HG03575 (cell line): Measurements from ENCODE around the gene KLK14.

Source experiments
- ATAC-seq: cut with Tn5 transposase; IDR thresholded peaks from one replicate; pipeline ENCODE4 v1.9.1; 2021; ENCODE audit not compliant: unreplicated experiment, insufficient number of reproducible peaks, low FRiP score; ENCODE audit errors: extremely low read depth

Gene KLK14

DNA sequence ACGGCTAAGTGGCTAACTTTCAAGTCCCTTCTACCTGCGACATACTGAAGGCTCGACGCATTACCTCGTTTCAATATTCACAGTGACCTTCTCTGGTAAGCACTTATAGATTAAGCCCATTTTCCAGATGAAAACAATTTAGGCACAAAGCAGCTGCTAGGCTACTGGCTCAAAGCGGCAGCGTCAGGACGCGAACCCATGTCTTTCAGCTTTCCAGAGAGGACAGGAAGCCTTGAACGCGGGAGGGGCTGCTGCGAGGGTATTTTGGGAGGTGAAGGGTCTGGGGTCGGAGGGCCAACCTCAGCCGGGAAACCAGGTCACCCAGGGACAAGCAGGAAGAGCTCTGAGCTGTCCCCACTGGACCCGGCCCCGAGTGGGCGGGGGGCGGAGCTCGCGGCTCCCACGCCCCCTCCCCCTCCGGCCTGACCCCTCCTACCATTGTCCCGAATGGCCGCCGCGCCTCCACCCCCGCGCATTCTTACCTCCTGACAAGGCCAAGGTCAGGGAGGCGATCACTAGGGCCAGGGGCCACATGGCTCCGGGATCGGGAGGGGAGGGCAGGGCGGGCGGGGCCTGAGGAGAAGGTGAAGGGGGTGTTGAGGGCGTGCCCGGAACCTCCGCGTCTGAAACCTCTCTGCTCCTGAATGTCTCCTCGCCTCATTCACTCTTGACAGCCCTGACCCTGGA, 18.0 kb downstream of the KLK14 start, which contains the start of gene KLK13:
Gene KLK13, minus strand, starts transcription at position 559 of the 687 bp plus-strand sequence. Its CDS starts 25 bp downstream, at position 534.
- no peak for ATAC-seq

DNA sequence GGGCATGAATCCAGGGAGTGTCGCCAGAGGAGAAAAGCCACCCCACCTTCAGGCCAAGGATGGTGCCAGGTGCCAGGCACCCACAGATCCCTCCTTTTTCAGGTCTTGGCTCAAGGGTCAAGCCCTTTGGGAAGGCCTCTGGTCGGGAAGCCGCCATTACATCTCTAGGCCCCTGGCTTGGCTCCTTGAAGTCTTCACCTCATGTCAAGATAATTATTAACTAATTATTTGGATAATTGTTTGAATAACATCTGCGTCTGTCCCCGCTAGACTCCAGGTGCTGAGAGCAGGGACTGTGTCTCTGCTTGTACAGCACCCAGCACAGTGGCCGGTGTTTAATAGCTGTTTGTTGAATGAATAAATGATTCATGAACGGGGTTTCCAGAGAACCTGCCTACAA, 19.0 kb downstream of the KLK14 start:
- ATAC-seq = no peak

DNA sequence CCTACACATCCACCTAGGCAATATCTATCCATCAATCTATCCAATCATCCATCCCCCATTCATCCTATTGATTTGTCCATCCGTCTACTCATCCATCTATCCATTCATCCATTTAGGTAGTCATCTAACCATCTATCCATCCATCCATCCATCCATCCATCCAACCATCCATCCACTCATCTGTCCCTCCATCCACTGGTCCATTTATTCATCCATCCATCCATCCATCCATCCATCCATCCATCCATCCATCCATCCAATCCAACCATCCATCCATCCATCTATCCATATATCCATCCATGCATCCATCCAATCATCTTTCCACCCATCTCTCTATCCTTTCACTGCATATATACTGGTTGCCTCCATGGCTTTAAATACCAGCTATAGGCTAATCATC, 21.7 kb downstream of the KLK14 start:
- ATAC-seq = no peak

DNA sequence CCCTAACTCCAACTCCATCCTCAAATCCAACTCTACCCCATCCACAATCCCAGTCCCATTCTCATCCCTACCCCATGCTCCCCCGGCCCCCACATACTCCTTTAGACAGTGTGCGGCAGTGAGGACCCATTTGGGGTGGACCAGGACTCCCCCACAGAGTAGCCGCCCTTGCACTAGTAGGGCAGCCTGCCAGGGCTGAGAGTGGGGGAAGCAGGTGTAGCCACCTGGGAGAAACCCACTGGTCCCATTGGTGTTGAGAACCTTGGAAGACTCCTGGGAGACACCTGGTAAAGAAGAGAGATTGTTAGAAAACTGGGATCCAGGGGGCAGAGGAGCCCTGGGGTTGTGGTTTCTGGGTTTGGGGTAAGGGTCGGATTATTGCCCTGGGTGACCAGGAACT, 22.4 kb downstream of the KLK14 start:
- ATAC-seq = no peak

DNA sequence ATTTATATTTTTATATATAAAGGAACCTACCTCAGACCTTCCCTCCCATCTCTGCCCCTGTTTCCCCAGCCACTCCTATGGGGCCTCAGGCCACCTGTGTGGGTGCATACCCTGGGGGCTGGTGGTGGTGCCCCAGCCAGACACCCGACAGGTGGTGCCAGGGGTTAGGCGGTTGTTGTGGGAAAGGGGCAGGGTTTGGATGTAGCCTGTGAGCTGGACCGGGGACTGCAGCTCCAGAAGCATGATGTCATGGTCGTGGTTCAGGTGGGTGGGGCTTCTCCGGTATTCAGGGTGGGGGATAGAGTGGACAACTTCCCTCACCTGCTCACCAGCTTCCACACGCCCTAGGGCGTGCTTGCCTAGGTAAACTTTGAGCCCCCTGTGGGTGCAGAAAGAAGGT, 23.0 kb downstream of the KLK14 start:
- ATAC-seq = no peak

DNA sequence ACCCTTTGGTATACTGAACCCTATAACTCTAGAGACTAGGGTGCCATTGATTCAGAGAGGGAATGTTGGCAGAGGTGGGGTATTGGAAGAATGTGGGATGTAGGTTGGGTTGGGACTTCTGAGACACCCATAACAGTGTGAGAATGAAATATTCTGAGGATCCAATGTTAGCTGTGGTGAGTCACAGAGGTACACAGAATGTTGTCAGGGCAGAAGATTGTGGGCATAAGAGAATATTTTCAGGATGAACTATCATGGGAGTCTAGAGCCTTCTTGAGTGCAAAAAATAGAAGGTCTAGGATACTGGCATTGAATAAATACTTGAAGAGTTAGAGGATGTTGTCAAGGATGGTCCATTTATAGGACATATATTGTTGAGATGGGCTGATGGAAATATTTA, 26.8 kb downstream of the KLK14 start:
- ATAC-seq = no peak

DNA sequence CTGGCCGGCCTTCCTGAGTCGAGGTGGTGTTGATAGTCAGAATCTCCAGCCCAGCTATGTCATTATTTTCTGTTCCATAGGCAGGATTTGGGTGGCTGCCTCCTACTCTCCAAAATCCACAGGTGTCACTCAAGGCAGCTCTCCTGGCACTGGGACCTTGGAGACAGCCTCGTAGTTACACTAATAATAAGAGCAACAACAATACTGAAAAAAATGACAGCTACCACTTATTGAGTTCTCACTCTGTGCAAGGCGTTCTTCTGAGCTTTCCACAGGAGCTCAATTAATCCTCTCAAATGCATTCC, 35.7 kb downstream of the KLK14 start:
- ATAC-seq = no peak

DNA sequence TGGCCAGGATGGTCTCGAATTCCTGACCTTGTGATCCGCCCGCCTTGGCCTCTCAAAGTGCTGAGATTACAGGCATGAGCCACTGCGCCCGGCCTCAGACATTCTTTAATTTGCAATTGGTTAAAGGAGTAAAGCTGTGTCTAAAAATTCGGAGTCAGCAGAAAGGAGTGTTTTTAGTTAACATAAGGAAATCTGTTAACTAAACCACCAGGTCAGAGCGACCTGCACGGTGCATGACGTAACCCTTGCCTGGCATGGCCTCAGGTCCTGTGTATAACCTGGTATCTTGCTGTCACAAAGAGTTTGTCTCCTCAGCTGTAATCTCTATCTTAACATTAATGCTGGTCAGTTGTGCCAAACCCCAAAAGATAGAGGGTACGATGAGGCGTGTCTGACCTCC, 38.4 kb downstream of the KLK14 start:
- no peak for ATAC-seq

DNA sequence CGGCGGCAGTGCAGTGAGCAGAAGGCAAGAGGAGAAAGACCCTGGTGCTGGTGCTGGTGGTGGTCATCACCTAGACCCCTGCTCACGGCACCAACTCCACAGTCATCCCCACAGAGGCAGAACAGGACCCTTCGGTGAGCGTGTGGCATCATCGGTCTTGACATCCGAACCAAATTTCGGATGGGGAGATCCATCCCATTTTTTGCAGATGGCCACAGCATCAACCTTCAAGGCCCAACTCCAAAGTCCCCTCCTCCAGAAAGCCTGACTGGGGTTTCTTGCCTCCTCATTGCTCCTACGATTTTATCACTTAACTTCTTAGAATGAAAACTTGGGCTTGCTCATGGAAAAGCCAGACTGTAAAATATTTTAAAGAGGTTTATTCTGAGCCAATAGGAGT, 39.2 kb downstream of the KLK14 start:
- no peak for ATAC-seq

DNA sequence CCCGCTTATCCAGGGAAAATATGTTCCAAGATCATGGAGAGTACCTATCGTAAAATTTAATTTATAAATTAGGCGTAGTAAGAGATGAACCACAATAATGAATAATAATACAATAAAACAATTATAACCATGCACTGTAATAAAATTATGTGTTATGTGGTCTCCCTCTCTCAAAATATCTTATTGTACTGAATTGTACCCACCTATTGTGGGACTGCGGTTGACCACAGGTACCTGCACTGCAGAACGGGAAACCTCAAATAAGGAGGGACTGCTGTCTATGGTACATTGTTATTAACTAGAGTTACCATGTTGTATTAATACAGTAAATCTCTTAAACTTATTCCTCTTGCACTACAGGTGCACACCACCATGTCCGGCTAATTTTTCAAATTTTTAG, 42.5 kb downstream of the KLK14 start:
- no peak for ATAC-seq

DNA sequence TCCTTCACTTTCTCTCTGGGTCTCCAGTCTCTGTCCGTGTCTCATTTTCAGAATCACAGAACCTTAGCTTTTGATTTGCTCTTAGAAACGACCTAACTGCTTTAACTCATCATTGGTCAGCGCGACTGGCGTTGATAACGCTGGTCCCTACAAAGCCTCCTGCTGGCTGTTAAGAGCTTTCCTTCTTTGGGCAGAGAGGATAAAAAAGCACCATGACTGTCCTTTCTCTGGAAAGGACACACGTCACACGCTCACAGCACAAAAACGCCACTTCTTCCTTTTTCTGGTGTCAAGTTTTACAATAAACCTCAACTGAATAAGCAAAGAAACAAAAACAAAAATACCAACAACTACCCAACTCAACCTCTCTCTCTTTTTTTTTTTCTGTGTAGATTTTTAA, 46.2 kb downstream of the KLK14 start:
- ATAC-seq = no peak

DNA sequence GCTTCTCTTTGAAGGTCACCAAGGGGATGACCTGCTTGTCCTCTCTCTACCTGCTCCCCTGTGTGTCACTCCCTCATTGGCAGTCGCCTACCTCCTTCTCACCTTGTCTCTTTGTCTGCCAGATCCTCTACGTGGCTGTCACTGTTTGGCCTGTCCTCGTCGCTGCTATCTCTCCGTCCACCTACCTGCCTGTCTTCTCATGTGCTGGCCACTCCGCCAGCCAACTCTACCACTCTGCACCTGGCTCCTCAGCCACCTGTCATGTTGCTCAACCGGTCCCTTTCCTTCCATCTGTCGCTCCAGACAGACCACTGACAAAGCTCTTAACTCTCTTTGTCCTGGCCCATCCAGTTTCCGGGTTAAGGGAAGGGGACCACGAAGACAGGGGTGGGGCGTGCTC, 48.0 kb downstream of the KLK14 start, which contains the start of gene KLK12:
Gene KLK12, minus strand, starts transcription at position 299 of the 400 bp plus-strand sequence. CDS start 381 bp downstream, outside the sequence.
- ATAC-seq = no peak

DNA sequence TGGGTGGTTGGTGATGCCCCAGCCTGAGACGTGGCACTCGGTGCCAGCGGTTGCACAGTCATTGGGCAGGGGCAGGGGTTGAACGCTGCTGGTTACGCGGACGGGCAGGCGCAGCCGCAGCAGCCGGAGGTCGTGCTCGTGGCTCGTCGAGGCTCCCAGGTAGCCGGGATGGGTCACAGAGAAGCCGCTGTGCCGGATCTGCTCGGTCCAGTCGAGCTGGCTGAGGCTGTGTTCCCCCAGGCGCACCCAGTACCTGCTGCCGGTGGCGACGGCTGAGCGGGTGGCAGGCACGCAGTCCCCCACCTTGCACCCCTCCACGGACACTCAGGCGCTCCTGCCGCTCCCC, 50.8 kb downstream of the KLK14 start:
- ATAC-seq = no peak

DNA sequence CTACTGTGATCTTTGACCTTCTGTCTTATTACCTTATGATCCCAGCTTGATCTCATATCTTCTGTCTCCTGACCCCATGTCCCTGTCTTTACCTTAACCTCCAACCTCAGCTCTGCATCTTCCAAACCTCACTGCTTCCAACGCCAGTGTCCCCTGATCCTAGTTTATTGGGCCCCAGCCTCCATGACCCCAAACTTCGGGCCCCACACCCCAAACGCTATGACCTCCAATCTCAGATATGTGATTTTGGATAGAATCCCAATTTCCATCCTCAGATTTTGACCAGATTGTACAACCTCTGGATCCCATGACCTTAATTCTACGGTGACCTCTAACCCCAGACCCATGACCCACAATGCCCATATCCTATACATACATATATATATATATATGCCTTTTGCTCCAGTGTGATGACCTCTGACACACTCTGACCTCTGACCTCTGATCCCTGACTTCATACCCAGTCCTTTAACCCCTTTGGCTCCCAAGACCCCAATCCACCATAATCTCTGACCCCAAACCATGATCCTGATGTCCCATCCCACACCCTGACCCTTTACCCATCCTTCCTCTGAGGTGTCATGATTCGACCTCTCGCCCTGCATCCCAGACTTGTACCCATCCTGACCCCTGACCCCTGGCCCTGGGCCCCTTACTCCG, 51.3 kb downstream of the KLK14 start:
- ATAC-seq = no peak

DNA sequence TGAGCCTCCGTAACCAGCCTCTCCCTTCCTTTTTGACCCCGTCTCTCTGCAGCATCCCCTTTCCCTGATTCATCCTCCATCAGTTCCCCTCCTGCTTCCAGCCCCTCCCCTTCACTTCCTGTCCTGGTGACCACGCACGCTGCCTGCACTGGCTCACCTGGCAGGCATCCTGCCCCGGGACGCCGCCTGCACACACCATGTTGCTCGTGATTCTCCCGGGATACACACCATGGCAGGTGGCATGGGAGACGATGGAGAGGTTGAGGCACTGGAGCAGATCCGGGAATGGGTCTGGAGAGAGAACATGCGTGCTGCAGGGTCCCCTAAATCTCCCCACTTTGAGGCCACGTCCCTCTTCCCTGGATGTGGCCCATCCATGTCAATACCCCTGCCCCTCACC, 52.1 kb downstream of the KLK14 start:
- no peak for ATAC-seq

DNA sequence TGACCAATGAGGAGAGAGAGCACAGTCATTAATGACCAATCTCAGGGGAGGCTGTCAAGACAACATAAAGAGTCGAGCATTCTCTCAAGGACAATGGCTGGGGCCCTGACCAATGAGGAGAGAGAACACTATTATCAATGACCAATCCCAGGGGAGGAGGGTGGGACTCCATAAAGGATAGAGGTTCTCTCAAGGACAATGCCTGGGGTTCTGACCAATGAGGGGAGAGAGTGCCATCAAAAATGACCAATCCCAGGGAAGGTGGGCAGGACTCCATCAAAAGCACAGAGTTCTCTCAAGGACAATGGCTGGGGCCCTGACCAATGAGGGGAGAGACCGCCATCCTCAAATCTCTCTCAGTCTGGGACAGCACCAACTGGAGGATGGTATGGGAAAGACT, 53.0 kb downstream of the KLK14 start:
- ATAC-seq = no peak
